Measurements from ENCODE around the gene CABP2.

CABP2 gene

GRCh38 chr11:67493548-67494370 lies 29.5 kb downstream of the CABP2 start:
- peaks cover 6% of the 10 kb centered on the region for H3K4me1 ChIP-seq (ENCODE audit: insufficient read depth, low read length, severe bottlenecking)
- TF ChIP-seq CTCF (IDR thresholded peaks at IDR 0.05; ENCODE audit: low read length): no peak
- TF ChIP-seq EZH2 (IDR thresholded peaks at IDR 0.05; ENCODE audit: borderline replicate concordance, low read length): no peak
- H2AFZ ChIP-seq (ENCODE audit: low read length): no peak overlapping the region
- no peaks in the 10 kb centered on the region for H3K79me2 ChIP-seq (ENCODE audit: insufficient read depth, low read length)
- H4K20me1 ChIP-seq (ENCODE audit: insufficient read depth, low read length): no peaks in the 10 kb centered on the region
- H3K36me3 ChIP-seq (ENCODE audit: insufficient read depth, low read length): peaks cover 70% of the 10 kb centered on the region; the same call in 1 of the 2 replicates
- H3F3A ChIP-seq (ENCODE audit: insufficient read depth, low read length): no peaks in the 10 kb centered on the region
- H3K9me2 ChIP-seq (ENCODE audit: low read depth, low read length): no peaks in the 10 kb centered on the region
- H3K9ac ChIP-seq (ENCODE audit: low read length): no peak overlapping the region
- H3K27ac ChIP-seq (ENCODE audit: low read depth, low read length, poor library complexity, severe bottlenecking): no peak overlapping the region
- no peak overlapping the region for H3K4me2 ChIP-seq (ENCODE audit: low read length)
- no peaks in the 10 kb centered on the region for H3K27me3 ChIP-seq (ENCODE audit: insufficient read depth, low read length)
- no peaks in the 10 kb centered on the region for H3K9me3 ChIP-seq (ENCODE audit: low read length)
- no peak overlapping the region for H3K4me3 ChIP-seq (ENCODE audit: low read depth, low read length, poor library complexity, severe bottlenecking)

- Histone ChIP-seq H3K27me3 (ENCODE audit: insufficient read depth, low read length) (no peaks in the 10 kb centered on the region), H3K4me2 (ENCODE audit: low read length) (no peak overlapping the region), H3F3A (ENCODE audit: insufficient read depth, low read length) (no peaks in the 10 kb centered on the region), H3K27ac (ENCODE audit: low read depth, low read length, poor library complexity, severe bottlenecking) (no peak overlapping the region), H3K36me3 (ENCODE audit: insufficient read depth, low read length) (peaks cover 72% of the 10 kb centered on the region; the same call in 1 of the 2 replicates), H3K9me2 (ENCODE audit: low read depth, low read length) (no peaks in the 10 kb centered on the region), H2AFZ (ENCODE audit: low read length) (no peak overlapping the region), H3K9ac (ENCODE audit: low read length) (no peak overlapping the region), H3K4me1 (ENCODE audit: insufficient read depth, low read length, severe bottlenecking) (peaks cover 6% of the 10 kb centered on the region), H3K9me3 (ENCODE audit: low read length) (no peaks in the 10 kb centered on the region), H3K4me3 (ENCODE audit: low read depth, low read length, poor library complexity, severe bottlenecking) (no peak overlapping the region), H3K79me2 (ENCODE audit: insufficient read depth, low read length) (no peaks in the 10 kb centered on the region), H4K20me1 (ENCODE audit: insufficient read depth, low read length) (no peaks in the 10 kb centered on the region)
- TF ChIP-seq EZH2 (IDR thresholded peaks at IDR 0.05; ENCODE audit: borderline replicate concordance, low read length) (no peak), CTCF (IDR thresholded peaks at IDR 0.05; ENCODE audit: low read length) (no peak)
Measured at GRCh38 chr11:67492801-67493547, 30.3 kb downstream of the CABP2 start.

- Histone ChIP-seq H2AFZ (ENCODE audit: low read length) (no peak overlapping the region), H3K4me2 (ENCODE audit: low read length) (no peak overlapping the region), H4K20me1 (ENCODE audit: insufficient read depth, low read length) (no peaks in the 10 kb centered on the region), H3K9me3 (ENCODE audit: low read length) (no peaks in the 10 kb centered on the region), H3K79me2 (ENCODE audit: insufficient read depth, low read length) (no peaks in the 10 kb centered on the region), H3K27me3 (ENCODE audit: insufficient read depth, low read length) (no peaks in the 10 kb centered on the region), H3K27ac (ENCODE audit: low read depth, low read length, poor library complexity, severe bottlenecking) (no peak overlapping the region), H3K36me3 (ENCODE audit: insufficient read depth, low read length) (peaks cover 71% of the 10 kb centered on the region; the same call in 1 of the 2 replicates), H3K9ac (ENCODE audit: low read length) (no peak overlapping the region), H3K9me2 (ENCODE audit: low read depth, low read length) (no peaks in the 10 kb centered on the region), H3K4me1 (ENCODE audit: insufficient read depth, low read length, severe bottlenecking) (peaks cover 6% of the 10 kb centered on the region), H3K4me3 (ENCODE audit: low read depth, low read length, poor library complexity, severe bottlenecking) (no peak overlapping the region), H3F3A (ENCODE audit: insufficient read depth, low read length) (no peaks in the 10 kb centered on the region)
- TF ChIP-seq EZH2 (IDR thresholded peaks at IDR 0.05; ENCODE audit: borderline replicate concordance, low read length) (no peak), CTCF (IDR thresholded peaks at IDR 0.05; ENCODE audit: low read length) (no peak)
Measured at GRCh38 chr11:67492069-67492727, 31.0 kb downstream of the CABP2 start.
